ENCODE measurements around the gene PPP1R14C.

The PPP1R14C gene

DNA sequence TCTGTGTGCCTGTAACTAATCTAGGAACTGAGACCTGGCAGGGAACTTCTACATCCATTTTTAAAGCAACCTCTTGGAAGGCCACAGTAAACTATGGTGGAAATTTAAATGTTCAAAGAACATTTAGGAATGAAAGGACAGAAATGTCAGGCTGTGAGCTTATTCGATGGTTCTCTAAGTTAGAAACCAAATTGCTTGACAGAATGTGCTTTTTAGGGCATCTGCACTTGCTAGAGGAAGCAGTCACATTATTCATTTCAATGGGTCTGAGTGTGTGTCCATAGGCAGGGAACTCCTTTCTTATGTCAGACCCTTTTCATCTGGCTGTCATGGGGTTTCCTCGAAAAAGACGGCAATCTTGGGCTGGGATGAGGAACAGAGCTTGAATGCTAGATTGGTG, 84.4 kb downstream of the PPP1R14C start:
- no peak for DNase-seq

GRCh38 chr6:150228072-150228733, 85.4 kb downstream of the PPP1R14C start:
- no peak for DNase-seq

DNA sequence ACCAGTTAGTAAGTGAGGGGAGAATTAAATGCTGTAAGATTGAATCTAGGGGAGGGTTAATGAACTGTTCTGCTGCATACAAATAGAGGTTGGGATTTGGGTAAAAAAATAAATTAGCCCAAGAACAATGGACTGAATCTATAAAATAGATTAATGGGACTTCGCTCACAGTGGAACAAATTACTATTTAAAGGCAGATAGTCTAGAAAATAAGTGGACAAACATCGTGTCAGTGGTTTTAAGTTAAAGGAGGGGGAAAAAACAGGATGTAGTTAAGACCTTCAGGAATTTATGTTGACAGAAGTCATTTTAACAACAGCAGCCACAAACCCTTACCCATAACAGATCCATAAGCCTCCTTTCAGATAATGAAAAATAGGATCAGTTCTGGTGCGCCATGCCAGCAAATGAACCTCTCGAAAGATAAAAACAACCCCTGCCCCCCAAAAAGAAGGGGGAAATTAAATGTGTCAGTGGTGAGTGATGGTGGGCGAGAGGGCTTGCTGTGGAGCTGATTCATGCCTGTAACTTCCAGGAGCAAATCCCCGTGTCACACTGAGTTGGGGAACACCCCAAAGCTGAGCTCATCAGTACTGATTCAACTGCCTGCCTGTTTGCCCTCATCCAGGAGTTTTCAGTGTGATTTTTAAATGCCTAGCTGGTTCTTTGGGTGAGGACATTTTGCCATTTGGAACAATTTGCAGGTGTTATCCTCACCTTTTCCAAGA, 86.8 kb downstream of the PPP1R14C start:
- peak; percentile 10 for DNase-seq

GRCh38 chr6:150230164-150230561, 87.3 kb downstream of the PPP1R14C start:
- DNase-seq = no peak

GRCh38 chr6:150230832-150231524, 88.1 kb downstream of the PPP1R14C start:
- DNase-seq = no peak

DNA sequence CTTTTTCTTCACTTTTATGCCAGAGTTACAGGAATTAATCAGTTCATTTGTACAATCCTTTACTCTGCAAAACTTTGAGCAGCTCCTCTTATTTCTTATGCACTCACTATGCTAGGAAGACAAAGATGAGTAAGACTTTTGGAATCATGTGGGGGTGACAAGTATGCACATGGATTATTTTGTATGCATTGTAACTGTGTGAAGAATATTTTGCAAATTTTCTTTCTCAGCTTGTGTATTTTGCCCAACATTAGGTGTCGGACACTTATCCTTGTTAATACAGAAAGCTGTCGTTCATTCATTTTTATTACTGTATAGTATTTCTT, 88.6 kb downstream of the PPP1R14C start:
- no peak for DNase-seq

- DNase-seq = no peak
These were observed 91.0 kb downstream of the PPP1R14C start for GRCh38 chr6:150233843-150234269.

DNA sequence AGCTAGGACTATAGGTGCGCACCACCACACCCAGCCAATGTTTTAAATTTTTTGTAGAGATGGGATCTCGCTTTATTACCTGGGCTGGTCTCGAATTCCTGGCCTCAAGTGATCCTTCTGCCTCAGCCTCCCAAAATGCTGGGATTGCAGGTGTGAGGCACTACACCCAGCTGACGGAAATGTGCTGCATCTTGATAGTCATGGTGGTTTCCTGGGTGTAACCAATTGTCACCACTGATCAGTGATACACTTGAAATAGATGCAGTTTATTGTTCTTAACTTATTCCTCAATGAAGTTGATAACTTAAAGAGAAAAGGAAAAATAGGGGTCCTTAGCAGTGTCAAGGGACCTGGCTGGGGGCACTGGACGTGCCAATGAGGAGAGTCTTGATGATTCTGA, 92.4 kb downstream of the PPP1R14C start:
- no peak for DNase-seq

DNA sequence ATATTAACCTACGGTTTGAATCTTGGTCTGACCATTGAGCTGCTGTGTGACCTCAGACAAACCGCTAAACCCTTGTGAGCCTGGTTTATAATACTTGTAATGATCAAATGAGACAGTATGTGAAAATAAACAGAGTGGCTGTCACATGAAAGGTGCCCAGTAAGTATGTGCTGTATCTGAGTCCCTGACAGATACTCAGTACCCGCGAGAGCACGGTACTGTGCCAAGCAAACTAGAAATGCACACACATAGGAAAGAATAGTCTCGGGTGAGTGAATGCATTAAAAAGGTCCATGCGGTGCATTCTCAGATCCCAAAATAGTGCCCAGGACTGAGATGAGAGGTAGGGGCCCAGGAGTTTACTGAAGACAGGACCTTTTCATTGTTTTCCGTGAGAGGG, 93.3 kb downstream of the PPP1R14C start:
- no peak for DNase-seq

DNA sequence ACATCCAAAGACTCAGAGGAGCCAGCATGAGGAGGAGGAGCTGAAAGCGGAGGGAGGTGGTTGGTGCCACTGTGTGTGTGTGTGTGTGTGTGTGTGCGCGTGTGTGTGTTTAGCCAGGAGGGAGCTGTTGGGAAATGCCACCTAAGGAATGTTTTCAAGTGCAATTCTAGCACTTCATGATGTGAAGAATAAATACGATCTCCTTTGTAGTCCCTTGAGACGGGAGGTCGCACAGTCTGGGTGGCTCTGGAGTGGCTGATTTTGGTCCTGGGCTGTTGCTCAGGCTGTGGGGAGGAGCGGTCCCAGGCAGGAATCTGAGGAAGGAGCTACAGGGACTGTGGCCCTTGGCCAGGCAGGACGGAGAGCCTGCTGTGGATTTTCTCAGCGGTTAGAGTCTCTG, 93.7 kb downstream of the PPP1R14C start:
- no peak for DNase-seq

- DNase-seq = no peak
These were observed 94.8 kb downstream of the PPP1R14C start for GRCh38 chr6:150237626-150238025.

DNA sequence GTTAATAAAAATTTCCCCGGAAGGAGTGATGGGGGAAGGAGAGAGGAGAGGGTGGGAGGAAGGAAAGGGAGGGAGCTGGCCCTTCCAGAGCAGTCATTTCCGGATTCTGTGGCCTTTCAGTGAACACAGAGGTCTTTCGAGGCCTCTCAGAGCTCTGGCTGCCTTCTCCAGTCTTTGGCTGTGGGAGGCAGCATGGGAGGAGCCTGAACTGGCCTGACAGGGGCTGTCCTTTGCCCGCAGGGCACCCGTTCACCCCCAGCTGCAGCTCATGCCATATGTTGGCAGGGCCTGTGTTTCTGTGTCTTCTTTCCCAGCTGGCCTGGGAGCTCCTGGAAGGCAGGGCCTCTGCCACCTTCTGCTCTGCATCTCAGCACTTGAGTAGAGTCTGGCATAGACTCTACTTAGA, 95.5 kb downstream of the PPP1R14C start:
- DNase-seq = no peak

GRCh38 chr6:150238846-150239407, 96.1 kb downstream of the PPP1R14C start:
- DNase-seq = no peak

- peak; percentile 76 for DNase-seq
These were observed 98.9 kb downstream of the PPP1R14C start for GRCh38 chr6:150241756-150242155.

DNA sequence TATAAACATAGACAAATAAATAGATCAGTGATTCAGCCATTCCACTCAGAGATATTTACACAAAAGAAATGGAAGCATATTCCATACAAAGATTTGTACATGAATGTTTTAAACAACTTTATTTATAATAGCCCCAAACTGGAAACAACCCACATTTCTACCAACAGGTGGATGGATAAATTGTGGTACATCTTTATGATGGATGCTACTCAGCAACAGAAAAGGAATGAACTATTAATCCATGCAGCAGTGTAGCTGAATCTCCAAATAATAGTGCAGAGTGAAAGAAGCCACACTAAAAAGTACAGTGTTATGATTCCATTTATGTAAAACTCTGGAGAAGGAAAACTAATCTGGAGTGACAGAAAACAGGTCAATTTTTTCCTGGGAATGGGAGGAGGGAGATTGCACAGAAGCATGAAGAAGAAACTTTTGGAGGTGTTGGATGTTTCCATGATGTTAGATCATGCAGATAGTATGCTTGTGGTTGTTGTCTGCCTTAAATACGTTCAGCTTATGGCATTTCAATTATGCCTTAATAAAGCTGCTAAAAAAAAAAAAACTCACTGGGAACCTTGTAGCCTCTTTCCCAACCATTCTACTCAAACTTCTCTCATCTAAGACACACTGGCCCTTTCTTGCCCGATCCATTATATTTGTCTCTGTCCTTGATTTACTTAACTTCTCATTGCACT, 100.9 kb downstream of the PPP1R14C start:
- no peak for DNase-seq

DNA sequence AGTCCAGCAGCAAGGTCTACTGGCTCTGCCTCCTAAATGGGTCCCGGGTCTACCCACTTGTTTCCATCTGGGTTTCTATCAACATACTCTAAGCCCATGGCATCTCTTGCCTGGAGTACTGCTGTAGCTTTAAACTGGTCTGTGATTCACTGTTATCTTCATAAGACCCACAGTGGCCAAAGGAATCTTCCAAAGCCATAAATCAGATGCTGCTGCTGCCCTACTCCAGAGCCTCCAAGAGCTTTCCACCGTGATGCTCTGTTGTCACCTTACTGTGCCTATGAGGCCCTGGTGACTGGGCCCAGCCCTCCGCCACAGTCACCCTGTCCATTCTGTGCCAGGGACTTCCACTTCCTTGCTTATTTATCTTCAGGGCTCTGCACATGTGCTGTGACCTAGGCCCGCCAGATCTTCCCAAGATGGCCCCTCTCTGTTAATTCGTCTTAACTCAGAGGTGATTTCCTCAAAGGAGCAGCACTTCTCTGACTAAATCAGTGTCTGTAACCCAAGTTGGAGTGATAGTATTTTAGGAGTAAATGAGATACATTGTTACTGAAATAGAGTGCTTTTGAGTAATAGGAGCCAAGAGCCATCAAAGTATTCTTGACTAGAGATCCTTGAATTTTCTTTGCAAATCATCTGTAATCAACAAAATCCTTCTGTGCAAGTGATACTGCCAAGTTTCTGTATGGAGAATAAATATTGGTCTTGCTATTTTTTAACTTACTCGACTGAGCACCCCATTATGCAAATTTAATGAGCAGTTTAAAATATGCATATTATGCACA, 102.5 kb downstream of the PPP1R14C start:
- no peak for DNase-seq

- no peak for DNase-seq
These were observed 105.0 kb downstream of the PPP1R14C start for GRCh38 chr6:150247803-150248202.

DNA sequence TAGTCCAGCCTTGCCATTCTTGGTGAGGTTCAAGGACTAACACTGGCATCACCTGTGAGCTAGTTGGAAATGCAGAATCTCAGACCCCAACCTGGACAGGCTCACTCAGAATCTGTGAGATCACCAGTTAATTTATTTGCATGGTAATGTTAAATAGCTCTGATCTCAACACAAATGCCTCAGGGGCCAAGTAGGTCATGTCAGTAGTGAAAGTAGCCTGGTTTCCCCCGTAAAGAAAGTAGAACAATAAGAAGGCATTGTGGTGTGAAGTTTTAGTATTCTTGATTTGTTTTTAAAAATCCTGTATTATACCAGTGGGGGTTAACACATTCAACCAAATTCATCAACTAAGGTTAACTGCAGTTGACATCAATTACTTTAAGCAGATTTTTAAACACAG, 105.5 kb downstream of the PPP1R14C start:
- DNase-seq = no peak

- DNase-seq = no peak
These were observed 106.4 kb downstream of the PPP1R14C start for GRCh38 chr6:150249261-150249660.

DNA sequence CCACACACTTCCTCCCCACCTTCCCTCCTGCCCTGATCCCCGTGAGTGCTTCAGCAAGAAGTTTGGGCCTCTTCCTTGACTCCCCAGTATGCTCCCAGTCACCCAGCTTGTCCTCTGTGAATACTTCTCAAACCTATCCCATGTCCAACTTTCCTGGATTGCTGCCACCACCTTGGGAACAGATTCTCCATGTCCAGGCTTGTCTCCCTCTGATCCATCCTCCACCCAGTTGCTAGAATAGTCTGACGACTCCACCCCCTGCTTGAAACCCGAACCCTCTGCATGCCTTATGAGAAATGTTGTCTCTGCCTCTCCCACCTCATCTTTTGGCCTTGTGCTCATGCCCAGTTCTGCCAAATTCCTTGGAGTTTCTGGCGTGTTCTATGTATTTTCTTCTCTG, 108.0 kb downstream of the PPP1R14C start:
- DNase-seq = no peak

DNA sequence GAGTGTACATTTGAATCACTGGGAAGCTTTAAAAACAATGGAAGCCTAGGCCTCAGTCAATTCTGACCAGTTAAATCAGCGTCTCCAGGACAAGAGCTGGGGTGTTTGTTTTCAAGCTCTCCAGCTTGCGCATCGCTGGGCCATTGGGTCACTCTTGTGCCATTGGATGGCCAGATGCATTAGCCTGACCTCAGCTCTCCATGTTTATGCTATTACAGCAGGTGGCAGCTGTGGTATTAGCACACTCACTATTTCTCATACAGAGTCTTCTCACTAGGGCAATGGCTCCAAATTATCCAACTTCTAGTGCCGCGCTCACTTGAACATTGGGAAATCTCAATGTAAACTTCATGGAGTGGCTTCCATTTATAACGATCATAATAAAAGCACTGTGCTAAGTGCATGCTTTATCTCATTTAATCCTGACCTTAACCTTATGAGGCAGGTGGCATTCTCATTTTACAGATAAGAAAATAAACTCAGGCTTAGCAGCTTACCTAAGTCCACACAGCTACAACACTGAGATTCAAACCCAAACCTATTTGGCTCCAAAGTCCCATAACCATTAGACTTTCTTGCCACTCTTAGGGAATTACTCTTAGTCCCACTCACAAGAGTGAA, 108.8 kb downstream of the PPP1R14C start:
- DNase-seq = no peak
